RWPE1 (cell line): ENCODE results near the gene PRPF8.

Experiments used
- CTCF ChIA-PET: fragments of 350-600 bp; sonication (Branson Sonifier 250); formaldehyde crosslinking; extraction: SDS; loops from one replicate; lab custom pipeline; 2021; lab: Yijun Ruan, JAX
- POLR2A ChIA-PET: fragments of 400-600 bp; formaldehyde crosslinking; extraction: SDS; loops from one replicate; lab custom pipeline; 2020; ENCODE audit warnings: antibody characterized with exemption; ENCODE audit not compliant: low non-redundant PET; lab: Yijun Ruan, JAX
- DNase-seq: peaks from one replicate; pipeline ENCODE4 v3.0.0; 2012; ENCODE audit warnings: low spot score
- H3K27ac ChIP-seq: fragments of 450-650 bp; 2 replicates; pipeline ENCODE4 v1.5.1; 2017
- CTCF ChIP-seq: fragments of 450-650 bp; conservative IDR thresholded peaks from 2 replicates; pipeline ENCODE4 v1.5.1; 2017; ENCODE audit warnings: low read depth, mild to moderate bottlenecking

Gene PRPF8

DNA sequence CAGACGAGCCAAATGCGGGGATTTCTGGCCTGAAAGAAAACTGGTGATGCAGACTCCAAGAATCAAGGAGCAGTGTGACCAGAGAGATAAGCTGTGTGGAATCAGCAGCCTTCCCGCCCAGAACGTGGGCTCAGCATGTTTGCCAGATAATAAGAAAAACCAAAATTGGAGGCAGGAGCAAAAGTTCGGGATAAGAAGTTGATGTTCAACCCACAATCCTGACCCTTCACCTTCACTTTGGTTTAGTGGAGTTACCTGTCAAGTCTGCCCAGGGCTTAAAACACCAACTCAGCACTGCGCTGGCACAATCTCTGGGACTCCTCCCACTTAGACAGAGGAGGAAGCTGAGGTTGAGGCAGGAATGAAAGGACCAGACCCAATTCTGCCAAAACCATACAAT lies 59.1 kb downstream of the PRPF8 start:
- CTCF ChIA-PET: interaction anchor here (1.5 kb wide), 1 partner anchor 51 kb away, joined by 6 read pairs; no protein-coding TSS in a partner anchor
- POLR2A ChIA-PET: no interaction called here
- no peak for DNase-seq
- H3K27ac ChIP-seq: no peak overlapping the region
- no peak for TF ChIP-seq CTCF

DNA sequence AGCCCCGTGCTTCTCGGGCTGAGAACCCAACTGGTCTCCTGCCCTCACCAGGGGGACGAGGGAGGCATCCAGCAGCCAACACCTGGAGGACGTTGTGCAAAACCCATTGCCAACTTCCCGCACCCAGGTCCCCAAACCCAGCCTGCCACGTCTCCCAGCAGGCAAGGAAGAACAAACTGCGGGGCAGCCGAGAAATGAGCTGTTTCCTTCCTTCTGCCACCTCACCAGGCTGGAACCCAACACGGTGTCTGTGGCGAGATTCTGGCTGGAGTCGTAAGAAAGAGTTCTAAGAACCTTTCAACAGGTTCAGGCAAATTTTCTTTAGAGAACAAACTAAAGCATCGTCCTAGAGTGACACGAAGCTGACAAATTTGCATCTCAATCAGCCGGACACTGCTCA lies 59.6 kb downstream of the PRPF8 start:
- CTCF ChIA-PET: interaction anchor here (1.5 kb wide), 1 partner anchor 50 kb away, joined by 6 read pairs; no protein-coding TSS in a partner anchor
- TF ChIP-seq CTCF: no peak
- POLR2A ChIA-PET: no interaction called here

GRCh38 chr17:1624650-1625049 lies 60.0 kb downstream of the PRPF8 start:
- no peak overlapping the region for H3K27ac ChIP-seq
- ChIA-PET POLR2A (no interaction called here), CTCF (interaction anchor here (1.5 kb wide), 1 partner anchor 50 kb away, joined by 6 read pairs; no protein-coding TSS in a partner anchor)
- DNase-seq: no peak
- TF ChIP-seq CTCF: no peak

More for the DNA sequence above, 59.6 kb downstream of the PRPF8 start:
- no peak overlapping the region for H3K27ac ChIP-seq
- DNase-seq: no peak

- ChIA-PET POLR2A (no interaction called here), CTCF (interaction anchor here (0.9 kb wide), 1 partner anchor 49 kb away, joined by 5 read pairs; no protein-coding TSS in a partner anchor)
- no peak for DNase-seq
- no peak for TF ChIP-seq CTCF
- H3K27ac ChIP-seq: peak overlapping the region; percentile 40
Observed at GRCh38 chr17:1623057-1623630, 61.5 kb downstream of the PRPF8 start.

DNA sequence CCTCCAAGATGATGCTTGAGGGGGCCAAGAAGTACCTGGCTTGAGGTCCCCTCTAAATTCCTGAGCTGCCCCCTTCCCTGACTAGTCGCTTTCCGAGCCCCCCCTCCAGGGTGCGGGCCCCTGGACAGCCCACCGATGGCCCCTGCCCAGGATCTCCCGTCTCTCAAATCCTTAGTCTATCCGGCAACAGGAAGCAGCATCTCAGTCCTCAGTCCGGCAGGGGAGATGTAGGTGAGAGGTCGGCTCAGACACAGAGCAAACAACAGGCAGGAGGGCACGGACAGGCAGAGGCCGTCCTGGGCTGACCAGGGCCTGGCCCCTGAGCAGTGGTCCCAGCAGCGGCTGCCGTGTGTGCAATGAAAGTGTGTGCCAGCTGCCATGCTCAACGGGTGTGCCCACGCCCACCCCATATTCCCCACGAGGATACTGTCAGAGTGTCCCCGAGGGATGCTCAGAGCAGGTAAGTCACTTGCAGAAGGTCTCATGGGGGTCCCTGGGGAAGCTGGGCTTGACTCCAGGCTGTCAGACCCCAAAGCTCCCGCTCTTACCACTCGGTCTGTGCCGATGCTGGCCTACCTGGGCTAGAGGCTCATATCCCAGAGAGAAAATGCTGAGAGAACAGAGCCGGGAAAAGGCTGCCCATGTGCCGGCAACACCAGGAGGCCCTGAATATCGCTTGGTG lies 63.3 kb downstream of the PRPF8 start:
- no peak for DNase-seq
- H3K27ac ChIP-seq: peak overlapping the region; percentile 7
- POLR2A ChIA-PET: no interaction called here
- TF ChIP-seq CTCF: no peak
- CTCF ChIA-PET: interaction anchor here (0.6 to 0.7 kb wide), 2 partner anchors 8 to 295 kb away, joined by 3 to 4 read pairs; no protein-coding TSS in a partner anchor

DNA sequence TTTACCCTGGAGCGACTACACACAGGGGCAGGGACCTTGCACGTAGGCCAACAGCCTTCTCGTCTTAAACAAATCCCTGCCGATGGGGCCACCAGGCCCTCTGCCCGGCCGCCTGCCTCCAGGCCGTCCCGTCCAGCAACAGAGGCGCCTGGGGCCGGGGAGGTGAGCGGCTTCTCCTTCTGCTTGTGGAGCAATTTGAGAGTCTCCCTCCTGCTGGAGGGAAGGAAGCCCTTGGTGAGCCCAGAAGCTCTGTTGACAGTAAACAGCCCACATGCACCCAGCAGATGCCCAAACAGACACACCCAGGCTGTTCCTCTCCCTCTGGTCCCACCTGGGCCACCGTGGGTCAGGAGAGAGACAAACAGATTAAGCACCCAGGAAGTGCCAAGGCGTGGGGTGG lies 64.2 kb downstream of the PRPF8 start:
- DNase-seq: no peak
- ChIA-PET POLR2A (no interaction called here), CTCF (no interaction called here)
- no peak for TF ChIP-seq CTCF
- peak overlapping the region; percentile 7; the same call in 1 of the 2 replicates for H3K27ac ChIP-seq
